GM12873 (cell line): ENCODE results near the gene DCAF17.
A peak's percentile ranks its signal among the peaks of the same experiment; 100 is the strongest.

Experiments
- TF ChIP-seq, protein P1 (sequence below): IDR thresholded peaks from 2 replicates; pipeline ENCODE4 v1.5.1; 2012; ENCODE audit warnings: low read depth, mild to moderate bottlenecking, moderate library complexity, low read length, control low read depth; ENCODE audit not compliant: insufficient read depth; ENCODE audit errors: missing control alignments

The DCAF17 gene

DNA sequence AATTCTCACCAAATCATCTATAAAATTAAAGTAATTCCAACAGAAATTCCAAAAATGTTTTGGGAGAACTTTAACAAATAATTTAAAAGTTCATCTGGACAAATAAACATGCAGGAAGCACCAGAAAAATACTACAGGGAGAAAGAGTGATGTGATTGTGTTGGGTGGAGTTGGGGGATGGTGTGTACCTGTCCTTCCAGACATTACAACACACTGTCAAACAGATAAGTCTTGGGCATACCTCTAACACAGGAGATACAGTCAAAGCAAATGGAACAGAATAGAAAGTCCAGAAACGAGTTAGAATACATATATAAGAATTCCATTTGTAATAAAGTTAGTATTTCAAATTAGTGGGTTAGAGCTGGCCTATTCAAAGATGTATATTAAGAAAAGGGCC is 22.8 kb upstream of the DCAF17 start:
- TF ChIP-seq, protein P1, sequence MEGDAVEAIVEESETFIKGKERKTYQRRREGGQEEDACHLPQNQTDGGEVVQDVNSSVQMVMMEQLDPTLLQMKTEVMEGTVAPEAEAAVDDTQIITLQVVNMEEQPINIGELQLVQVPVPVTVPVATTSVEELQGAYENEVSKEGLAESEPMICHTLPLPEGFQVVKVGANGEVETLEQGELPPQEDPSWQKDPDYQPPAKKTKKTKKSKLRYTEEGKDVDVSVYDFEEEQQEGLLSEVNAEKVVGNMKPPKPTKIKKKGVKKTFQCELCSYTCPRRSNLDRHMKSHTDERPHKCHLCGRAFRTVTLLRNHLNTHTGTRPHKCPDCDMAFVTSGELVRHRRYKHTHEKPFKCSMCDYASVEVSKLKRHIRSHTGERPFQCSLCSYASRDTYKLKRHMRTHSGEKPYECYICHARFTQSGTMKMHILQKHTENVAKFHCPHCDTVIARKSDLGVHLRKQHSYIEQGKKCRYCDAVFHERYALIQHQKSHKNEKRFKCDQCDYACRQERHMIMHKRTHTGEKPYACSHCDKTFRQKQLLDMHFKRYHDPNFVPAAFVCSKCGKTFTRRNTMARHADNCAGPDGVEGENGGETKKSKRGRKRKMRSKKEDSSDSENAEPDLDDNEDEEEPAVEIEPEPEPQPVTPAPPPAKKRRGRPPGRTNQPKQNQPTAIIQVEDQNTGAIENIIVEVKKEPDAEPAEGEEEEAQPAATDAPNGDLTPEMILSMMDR = no peak

DNA sequence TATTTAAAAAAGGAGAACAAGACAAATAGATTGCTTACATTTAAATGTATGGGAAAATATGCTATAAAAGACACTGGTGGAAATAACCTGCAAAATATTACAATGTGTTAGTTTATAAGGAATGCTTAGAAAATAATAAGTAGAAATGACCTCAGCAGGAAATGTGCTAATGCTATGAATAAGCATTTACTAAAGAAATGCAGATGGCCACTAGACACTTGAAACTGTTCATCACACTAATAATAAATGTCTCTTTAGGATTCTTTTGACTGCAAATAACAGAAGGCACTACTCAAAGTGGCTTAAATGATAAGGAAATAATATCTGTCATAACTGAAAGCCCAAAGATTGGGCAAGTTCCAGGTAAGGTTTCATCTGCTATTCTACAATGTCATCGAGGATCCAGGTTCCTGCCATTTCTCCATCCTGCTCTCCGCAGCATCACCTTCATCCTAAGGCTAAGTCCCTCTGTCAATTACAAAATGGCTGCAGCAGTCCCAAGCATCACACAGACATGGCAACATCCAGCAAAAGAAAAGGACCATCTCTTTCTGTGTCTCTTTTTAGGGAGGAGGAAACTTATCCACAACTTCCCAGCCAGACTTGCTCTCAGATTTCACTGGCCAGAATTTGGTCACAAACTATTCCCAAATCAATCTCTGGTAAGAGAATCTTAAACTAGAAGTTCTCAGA is 22.1 kb upstream of the DCAF17 start:
- TF ChIP-seq, protein P1 = no peak

DNA sequence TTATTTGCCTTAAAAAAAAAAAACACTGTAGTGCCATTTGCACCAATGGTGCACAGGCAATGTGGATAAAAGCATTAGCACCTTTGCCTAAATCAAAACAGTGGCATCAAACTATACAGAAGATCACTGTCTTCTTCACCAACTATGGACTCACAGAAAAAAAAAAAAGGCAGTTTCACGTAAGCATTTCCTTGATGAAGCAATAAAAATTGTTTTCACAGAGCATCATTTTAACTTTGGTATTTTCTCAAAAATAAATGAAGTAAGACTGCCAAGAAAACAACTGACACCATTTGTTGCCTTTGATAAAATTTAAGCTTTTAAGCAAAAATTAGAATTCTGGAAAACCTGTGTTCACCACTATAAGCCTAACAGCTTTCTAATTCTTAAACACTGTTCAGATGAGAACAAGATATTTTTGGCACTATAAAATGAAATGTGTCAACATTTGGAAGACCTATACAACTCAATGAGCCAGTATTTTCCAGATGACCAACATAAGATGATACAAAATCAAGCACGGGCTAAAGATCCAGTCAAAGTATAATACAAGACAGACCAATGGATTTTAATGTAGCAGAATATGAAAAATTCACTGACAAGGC is 21.4 kb upstream of the DCAF17 start:
- TF ChIP-seq, protein P1 = no peak

DNA sequence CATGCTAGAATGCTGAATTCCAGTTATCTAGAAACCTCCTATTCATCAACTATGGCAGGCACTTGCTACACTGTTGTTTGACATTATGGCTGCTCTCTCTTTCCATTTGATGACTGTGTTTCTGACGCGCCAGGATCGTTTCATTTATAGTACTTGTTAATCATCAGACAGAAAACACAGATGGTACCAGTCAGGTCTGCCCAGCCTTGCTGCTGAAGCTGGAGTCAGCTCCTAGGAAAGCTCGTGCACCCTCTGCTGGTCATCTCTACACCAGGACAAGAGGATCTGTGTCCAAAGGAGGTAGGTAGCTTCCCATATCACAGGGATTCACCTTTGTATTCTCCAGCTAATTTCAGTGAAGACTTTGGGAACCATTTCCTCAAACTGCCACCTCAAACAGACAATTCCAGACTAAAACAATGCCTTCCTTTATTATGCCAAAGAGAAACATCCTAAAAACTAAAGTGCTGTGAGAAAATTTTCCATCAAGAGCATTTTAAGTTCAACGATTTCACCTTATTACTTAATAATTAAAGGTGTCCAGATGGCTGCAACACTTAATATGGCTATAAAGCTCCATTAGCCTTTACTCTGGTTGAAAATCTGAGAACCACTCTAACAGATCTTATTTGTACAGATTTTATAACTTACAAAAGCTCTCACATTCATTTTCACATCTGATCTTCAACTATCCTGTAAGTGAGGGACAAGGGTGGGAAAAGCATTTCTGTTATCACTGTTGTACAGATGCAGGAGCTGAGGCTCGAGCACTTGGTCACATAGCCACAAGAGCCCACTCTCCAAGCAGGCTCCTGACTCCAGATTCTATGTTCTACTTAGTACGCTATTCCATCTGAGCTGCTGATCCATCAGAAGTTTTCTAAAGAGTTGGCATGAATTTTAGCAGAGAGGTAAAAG is 17.8 kb upstream of the DCAF17 start:
- TF ChIP-seq, protein P1 = peak; percentile 89

DNA sequence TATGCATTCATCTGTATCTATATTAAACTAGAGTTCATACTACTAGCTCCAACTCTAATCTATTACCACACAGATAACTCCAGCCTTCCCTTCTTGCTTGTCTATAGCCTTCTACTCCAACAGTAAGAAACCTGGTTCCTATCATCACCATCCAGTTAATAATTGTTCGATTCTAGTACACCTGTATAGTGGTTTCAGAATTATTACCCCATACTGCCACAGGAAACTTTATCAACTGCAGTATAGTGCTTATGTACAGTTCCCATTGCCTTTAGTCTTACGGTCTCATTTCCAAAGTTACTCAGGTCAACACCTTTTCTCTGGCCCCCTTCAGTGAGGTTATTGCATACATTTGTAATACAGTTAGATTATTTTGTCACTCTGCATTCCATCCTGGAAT is 14.7 kb upstream of the DCAF17 start:
- TF ChIP-seq, protein P1 = no peak

DNA sequence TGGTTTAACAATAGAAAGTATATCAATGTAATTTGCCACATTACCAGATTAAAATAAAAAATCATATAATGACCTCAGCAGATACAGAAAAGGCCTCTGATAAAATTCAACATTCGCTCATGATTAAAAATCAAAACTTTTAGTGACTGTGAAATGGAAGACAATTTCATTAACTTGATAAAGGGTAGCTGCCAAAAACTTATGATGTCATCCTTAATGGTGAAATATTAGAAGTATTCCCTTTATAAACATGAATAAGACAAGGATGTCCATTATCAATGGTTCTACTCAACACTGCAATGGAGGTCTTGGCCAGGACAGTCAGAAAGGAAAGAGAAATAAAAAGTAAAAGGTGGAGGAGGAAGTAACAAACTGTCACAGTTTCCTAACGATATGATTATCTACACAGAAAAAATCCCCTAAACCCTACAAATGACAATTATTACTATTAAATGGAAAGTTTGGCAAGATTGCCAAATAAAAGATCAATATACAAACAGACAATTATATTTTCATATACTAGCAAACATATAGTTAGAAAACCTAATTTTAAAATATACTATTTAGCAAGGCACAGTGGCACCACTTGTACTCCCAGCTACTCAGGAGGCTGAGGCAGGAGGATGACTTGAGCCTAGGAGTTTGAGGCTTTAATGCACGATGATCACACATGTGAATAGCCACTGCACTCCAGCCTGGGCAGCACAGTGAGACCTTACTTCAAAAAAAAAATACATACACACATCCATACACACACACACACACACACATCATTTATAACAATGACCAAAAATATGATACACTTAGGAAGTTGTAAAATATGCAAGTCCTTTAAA is 13.1 kb upstream of the DCAF17 start:
- TF ChIP-seq, protein P1 = no peak
